Neural progenitor cell (in vitro differentiated cells): ENCODE measurements around the gene HMCN1. TPM values are rescaled to one million over a fixed set of nuclear protein-coding genes. Genes with fewer than 3 reads are reported as not detected.

Experiments used
- DNase-seq: peaks from one replicate; pipeline ENCODE4 v3.0.0-alpha.2; 2016; ENCODE audit warnings: low spot score
- H2AFZ ChIP-seq: fragments of 200-600 bp; sonication (generic); replicated peaks from 2 replicates; pipeline ENCODE4 v1.6.1; 2016; ENCODE audit warnings: antibody characterized with exemption
- H3F3A ChIP-seq: fragments of 200-600 bp; sonication (generic); 2 replicates; pipeline ENCODE4 v1.6.1; 2016; ENCODE audit warnings: antibody characterized with exemption, low read depth
- H3K27ac ChIP-seq: fragments of 200-600 bp; sonication (generic); 2 replicates; pipeline ENCODE4 v1.5.1; 2016; ENCODE audit warnings: mild to moderate bottlenecking
- H3K27me3 ChIP-seq: fragments of 200-600 bp; sonication (generic); 2 replicates; pipeline ENCODE4 v1.6.1; 2016; ENCODE audit warnings: mild to moderate bottlenecking, moderate library complexity
- H3K36me3 ChIP-seq: fragments of 200-600 bp; sonication (generic); 2 replicates; pipeline ENCODE4 v1.5.1; 2016
- H3K4me1 ChIP-seq: fragments of 200-600 bp; sonication (generic); 2 replicates; pipeline ENCODE4 v1.6.1; 2016; ENCODE audit warnings: mixed run types
- H3K4me2 ChIP-seq: fragments of 200-600 bp; sonication (generic); 2 replicates; pipeline ENCODE4 v1.6.1; 2016
- H3K4me3 ChIP-seq: fragments of 200-600 bp; sonication (generic); 2 replicates; pipeline ENCODE4 v1.5.1; 2016
- H3K79me2 ChIP-seq: fragments of 200-600 bp; sonication (generic); 2 replicates; pipeline ENCODE4 v1.6.1; 2016; ENCODE audit warnings: low read depth
- H3K9ac ChIP-seq: fragments of 200-600 bp; sonication (generic); 2 replicates; pipeline ENCODE4 v1.6.1; 2016
- H3K9me3 ChIP-seq: fragments of 200-600 bp; sonication (generic); 2 replicates; pipeline ENCODE4 v1.5.1; 2016; ENCODE audit warnings: low read depth
- H4K20me1 ChIP-seq: fragments of 200-600 bp; sonication (generic); 2 replicates; pipeline ENCODE4 v1.6.1; 2016; ENCODE audit warnings: low read depth
- H3K27ac Mint-ChIP-seq: 3 replicates; pipeline ENCODE4 v1.8.0; 2021; ENCODE audit warnings: mixed read lengths
- H3K27me3 Mint-ChIP-seq: 2 replicates; pipeline ENCODE4 v1.8.0; 2022; ENCODE audit warnings: low read depth, mild to moderate bottlenecking, inconsistent platforms, moderate library complexity, mixed read lengths; ENCODE audit not compliant: insufficient read depth
- H3K36me3 Mint-ChIP-seq: 3 replicates; pipeline ENCODE4 v1.8.0; 2021; ENCODE audit warnings: mixed read lengths
- H3K4me1 Mint-ChIP-seq: 3 replicates; pipeline ENCODE4 v1.8.0; 2021; ENCODE audit warnings: mixed read lengths
- H3K4me3 Mint-ChIP-seq: 3 replicates; pipeline ENCODE4 v1.8.0; 2021; ENCODE audit warnings: mild to moderate bottlenecking, moderate library complexity, mixed read lengths
- H3K9me3 Mint-ChIP-seq: 3 replicates; pipeline ENCODE4 v1.8.0; 2020; ENCODE audit warnings: mixed read lengths
- EZH2 ChIP-seq: fragments of 200-600 bp; sonication (generic); IDR thresholded peaks from 2 replicates; pipeline ENCODE4 v1.6.1; 2017; ENCODE audit warnings: antibody characterized with exemption, mild to moderate bottlenecking, moderate library complexity
- EZH2phosphoT487 ChIP-seq: fragments of 200-600 bp; sonication (generic); IDR thresholded peaks from 2 replicates; pipeline ENCODE4 v1.6.1; 2017; ENCODE audit warnings: antibody characterized with exemption
- total RNA-seq: library from RNA; depleted of rRNA; stranded (reverse); fragments of >200 nt; gene quantifications from 2 replicates; pipeline ENCODE4 v1.2.3, GENCODE V29; 2015; ENCODE audit warnings: low replicate concordance
- TF ChIP-seq, protein P1 (sequence below): fragments of 200-600 bp; sonication (generic); IDR thresholded peaks from 2 replicates; pipeline ENCODE4 v1.5.1; 2017; ENCODE audit warnings: antibody characterized with exemption, mild to moderate bottlenecking

Gene HMCN1
- total RNA-seq, 1 donor from 2014 or later: 26.4 TPM

DNA sequence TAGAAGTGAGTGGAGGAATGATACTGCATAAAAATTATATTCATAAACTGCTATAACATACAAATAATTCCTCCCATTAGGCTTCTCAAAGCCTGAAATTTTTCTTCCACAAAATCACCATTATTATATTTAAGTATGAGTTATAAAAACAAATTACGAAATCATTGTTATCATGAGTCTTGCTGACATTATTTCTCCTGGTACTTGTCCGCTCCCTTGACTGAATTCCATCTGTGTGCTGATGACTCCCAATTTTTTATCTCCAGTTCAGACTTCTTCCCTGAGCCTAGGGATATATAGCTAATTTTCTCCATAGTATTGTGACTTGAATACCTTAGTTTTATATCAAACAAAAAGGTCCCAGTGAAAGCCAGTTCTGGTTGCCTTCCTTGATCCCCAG, 268.2 kb downstream of the HMCN1 start:
- no peak overlapping the region for H3K27ac ChIP-seq
- H4K20me1 ChIP-seq: no peaks in the 10 kb centered on the region
- no peaks in the 10 kb centered on the region for H3K36me3 Mint-ChIP-seq
- no peaks in the 10 kb centered on the region for H3K36me3 ChIP-seq
- H3K4me1 Mint-ChIP-seq: peaks cover 4% of the 10 kb centered on the region
- H3K4me3 ChIP-seq: no peak overlapping the region
- H3K4me1 ChIP-seq: no peaks in the 10 kb centered on the region
- no peak overlapping the region for H3K27ac Mint-ChIP-seq
- H3F3A ChIP-seq: no peaks in the 10 kb centered on the region
- H3K27me3 ChIP-seq: no peaks in the 10 kb centered on the region
- no peak overlapping the region for H3K4me3 Mint-ChIP-seq
- H2AFZ ChIP-seq: no peak overlapping the region
- H3K79me2 ChIP-seq: no peaks in the 10 kb centered on the region
- H3K27me3 Mint-ChIP-seq: no peaks in the 10 kb centered on the region
- H3K4me2 ChIP-seq: no peak overlapping the region
- H3K9me3 ChIP-seq: no peaks in the 10 kb centered on the region
- no peak overlapping the region for H3K9ac ChIP-seq
- TF ChIP-seq, protein P1, sequence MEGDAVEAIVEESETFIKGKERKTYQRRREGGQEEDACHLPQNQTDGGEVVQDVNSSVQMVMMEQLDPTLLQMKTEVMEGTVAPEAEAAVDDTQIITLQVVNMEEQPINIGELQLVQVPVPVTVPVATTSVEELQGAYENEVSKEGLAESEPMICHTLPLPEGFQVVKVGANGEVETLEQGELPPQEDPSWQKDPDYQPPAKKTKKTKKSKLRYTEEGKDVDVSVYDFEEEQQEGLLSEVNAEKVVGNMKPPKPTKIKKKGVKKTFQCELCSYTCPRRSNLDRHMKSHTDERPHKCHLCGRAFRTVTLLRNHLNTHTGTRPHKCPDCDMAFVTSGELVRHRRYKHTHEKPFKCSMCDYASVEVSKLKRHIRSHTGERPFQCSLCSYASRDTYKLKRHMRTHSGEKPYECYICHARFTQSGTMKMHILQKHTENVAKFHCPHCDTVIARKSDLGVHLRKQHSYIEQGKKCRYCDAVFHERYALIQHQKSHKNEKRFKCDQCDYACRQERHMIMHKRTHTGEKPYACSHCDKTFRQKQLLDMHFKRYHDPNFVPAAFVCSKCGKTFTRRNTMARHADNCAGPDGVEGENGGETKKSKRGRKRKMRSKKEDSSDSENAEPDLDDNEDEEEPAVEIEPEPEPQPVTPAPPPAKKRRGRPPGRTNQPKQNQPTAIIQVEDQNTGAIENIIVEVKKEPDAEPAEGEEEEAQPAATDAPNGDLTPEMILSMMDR: no peak
- TF ChIP-seq EZH2: no peak
- no peak for TF ChIP-seq EZH2phosphoT487
- H3K9me3 Mint-ChIP-seq: no peaks in the 10 kb centered on the region
- DNase-seq: no peak

- Histone ChIP-seq H3K4me2 (no peak overlapping the region), H3K4me3 (no peak overlapping the region), H3K79me2 (no peaks in the 10 kb centered on the region), H3K27me3 (no peaks in the 10 kb centered on the region), H3K9me3 (no peaks in the 10 kb centered on the region), H3K4me1 (no peaks in the 10 kb centered on the region), H3K27ac (no peak overlapping the region), H3F3A (no peaks in the 10 kb centered on the region), H3K36me3 (no peaks in the 10 kb centered on the region), H2AFZ (no peak overlapping the region), H4K20me1 (no peaks in the 10 kb centered on the region), H3K9ac (no peak overlapping the region)
- DNase-seq: no peak
- Mint-ChIP-seq H3K36me3 (no peaks in the 10 kb centered on the region), H3K9me3 (no peaks in the 10 kb centered on the region), H3K4me1 (peaks cover 4% of the 10 kb centered on the region), H3K27ac (no peak overlapping the region), H3K27me3 (no peaks in the 10 kb centered on the region), H3K4me3 (no peak overlapping the region)
- TF ChIP-seq EZH2phosphoT487: no peak
- no peak for TF ChIP-seq EZH2
- TF ChIP-seq, protein P1: no peak
These were observed 275.0 kb downstream of the HMCN1 start for GRCh38 chr1:186009039-186009737.

DNA sequence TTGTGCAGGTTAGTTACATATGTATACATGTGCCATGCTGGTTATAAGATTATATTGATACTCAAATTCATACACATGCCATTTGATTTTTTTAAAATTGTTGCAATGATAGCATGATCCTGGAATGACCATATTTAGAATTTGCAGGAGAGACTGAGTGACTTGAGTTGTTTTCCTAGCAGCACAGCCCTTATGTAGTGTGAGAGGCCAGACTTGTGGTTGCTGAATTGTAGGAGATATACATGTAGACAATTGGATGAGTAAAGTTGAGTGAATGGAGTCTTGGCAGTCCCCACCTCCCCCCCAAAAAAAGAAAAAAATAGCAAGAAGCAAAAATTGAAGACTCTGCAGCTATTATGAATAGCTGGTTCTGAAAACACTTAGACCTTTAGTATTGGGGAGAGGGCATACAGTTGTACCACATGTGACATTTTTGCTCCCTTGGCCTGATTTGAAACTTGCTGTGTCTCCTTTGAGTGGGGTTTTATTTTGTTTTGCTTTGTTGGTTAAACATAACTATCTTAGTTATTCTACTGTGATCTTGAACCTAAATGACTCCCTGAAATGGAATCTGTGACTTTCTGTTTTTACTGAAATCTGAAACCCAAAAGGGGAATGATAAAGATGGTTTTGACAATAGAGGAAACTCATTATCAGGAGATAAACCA, 280.3 kb downstream of the HMCN1 start:
- no peaks in the 10 kb centered on the region for H3F3A ChIP-seq
- no peaks in the 10 kb centered on the region for H3K4me1 ChIP-seq
- TF ChIP-seq, protein P1: no peak
- no peak for TF ChIP-seq EZH2phosphoT487
- TF ChIP-seq EZH2: no peak
- H3K4me3 ChIP-seq: no peak overlapping the region
- H3K79me2 ChIP-seq: no peaks in the 10 kb centered on the region
- Mint-ChIP-seq H3K27me3 (no peaks in the 10 kb centered on the region), H3K4me1 (no peaks in the 10 kb centered on the region), H3K4me3 (no peak overlapping the region), H3K27ac (no peak overlapping the region), H3K36me3 (no peaks in the 10 kb centered on the region), H3K9me3 (no peaks in the 10 kb centered on the region)
- H3K4me2 ChIP-seq: no peak overlapping the region
- DNase-seq: no peak
- H4K20me1 ChIP-seq: no peaks in the 10 kb centered on the region
- no peaks in the 10 kb centered on the region for H3K36me3 ChIP-seq
- H2AFZ ChIP-seq: no peak overlapping the region
- H3K27me3 ChIP-seq: no peaks in the 10 kb centered on the region
- no peaks in the 10 kb centered on the region for H3K9me3 ChIP-seq
- H3K27ac ChIP-seq: no peak overlapping the region
- no peak overlapping the region for H3K9ac ChIP-seq
